Astrocyte of the spinal cord (primary cell): Measurements from ENCODE around the gene ELFN1.
A peak's percentile ranks its signal among the peaks of the same experiment; 100 is the strongest.

Experiments
- DNase-seq: peaks from one replicate; pipeline ENCODE4 v3.0.0; 2011; ENCODE audit warnings: low read depth, low spot score
- H3K4me3 ChIP-seq: 2 replicates; pipeline ENCODE4 v1.5.1; 2011; ENCODE audit warnings: low read depth, mild to moderate bottlenecking, low read length, moderate library complexity
- in situ Hi-C: cut with HindIII; loops from 2 replicates; pipeline ENCODE4 v1.10.0; 2017; ENCODE audit warnings: low sequenced_read_pairs
- TF ChIP-seq, protein P1 (sequence below): IDR thresholded peaks from 2 replicates; pipeline ENCODE4 v1.5.1; 2012; ENCODE audit warnings: low read depth, mild to moderate bottlenecking, low read length, inconsistent platforms

ELFN1 gene

DNA sequence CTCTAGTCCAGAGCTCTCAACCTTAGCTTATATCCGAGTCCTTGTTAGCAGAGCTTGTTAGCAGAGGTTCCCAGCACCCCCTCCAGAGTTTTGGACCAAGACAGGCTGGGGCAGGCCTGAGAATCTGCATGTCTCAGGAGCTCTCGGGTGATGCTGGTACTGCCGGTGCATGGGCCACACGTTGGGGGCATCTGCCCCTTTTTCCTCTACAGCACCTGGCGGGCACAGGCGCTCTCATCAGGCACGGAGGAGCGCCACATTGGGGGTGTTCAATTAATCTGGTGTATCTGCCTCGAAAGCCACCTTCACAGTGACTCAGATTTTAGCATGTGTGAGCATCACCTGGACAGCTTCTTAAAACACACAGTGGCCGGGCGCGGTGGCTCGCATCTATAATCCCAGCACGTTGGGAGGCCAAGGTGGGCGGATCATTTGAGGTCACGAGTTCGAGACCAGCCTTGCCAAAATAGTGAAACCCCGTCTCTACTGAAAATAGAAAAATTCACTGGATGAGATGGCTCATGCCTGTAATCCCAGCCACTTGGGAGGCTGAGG lies 117.7 kb downstream of the ELFN1 start:
- no peak overlapping the region for H3K4me3 ChIP-seq
- in situ Hi-C loops: no loop called here
- no peak for DNase-seq
- TF ChIP-seq, protein P1, sequence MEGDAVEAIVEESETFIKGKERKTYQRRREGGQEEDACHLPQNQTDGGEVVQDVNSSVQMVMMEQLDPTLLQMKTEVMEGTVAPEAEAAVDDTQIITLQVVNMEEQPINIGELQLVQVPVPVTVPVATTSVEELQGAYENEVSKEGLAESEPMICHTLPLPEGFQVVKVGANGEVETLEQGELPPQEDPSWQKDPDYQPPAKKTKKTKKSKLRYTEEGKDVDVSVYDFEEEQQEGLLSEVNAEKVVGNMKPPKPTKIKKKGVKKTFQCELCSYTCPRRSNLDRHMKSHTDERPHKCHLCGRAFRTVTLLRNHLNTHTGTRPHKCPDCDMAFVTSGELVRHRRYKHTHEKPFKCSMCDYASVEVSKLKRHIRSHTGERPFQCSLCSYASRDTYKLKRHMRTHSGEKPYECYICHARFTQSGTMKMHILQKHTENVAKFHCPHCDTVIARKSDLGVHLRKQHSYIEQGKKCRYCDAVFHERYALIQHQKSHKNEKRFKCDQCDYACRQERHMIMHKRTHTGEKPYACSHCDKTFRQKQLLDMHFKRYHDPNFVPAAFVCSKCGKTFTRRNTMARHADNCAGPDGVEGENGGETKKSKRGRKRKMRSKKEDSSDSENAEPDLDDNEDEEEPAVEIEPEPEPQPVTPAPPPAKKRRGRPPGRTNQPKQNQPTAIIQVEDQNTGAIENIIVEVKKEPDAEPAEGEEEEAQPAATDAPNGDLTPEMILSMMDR: no peak

DNA sequence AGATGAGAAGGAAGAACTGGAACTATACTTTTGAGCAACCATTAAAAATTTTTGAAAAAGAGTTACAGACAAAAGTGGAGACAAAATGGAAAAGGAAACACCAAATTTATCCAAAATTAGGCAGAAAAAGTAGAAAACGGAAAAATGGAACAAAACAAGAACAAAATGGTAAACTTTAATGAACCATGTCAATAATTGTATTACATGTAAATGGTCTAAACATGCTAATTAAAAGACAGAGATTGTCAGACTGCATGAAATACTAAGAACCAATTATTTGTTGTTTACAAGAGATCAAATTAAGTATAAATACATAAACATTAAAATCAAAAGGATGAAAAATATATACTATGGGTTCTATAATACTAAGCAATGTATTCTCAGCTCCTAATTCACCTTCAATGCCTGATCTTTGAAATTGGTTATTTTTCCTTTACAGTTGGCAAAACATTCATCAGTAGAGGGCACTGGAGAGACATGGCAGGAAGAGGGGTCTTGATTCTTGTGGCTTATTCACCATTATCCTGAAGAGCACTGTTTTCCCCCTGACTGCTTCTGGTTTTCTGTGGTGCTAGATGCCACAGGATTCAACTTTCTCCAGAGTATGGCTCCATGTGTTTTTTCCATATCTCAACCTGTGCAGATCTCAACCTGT lies 124.9 kb downstream of the ELFN1 start:
- in situ Hi-C loops: no loop called here
- TF ChIP-seq, protein P1: peak; percentile 24
- no peak for DNase-seq
- no peak overlapping the region for H3K4me3 ChIP-seq
